Rectal smooth muscle tissue (tissue), 1 donor: Measurements from ENCODE around the gene MAP2K5.

Source experiments
- H3K27ac ChIP-seq: one replicate; pipeline ENCODE4 v1.7.0; 2013; ENCODE audit warnings: low read depth, low read length, inconsistent platforms
- H3K27me3 ChIP-seq: one replicate; pipeline ENCODE4 v1.7.0; 2013; ENCODE audit warnings: low read length; ENCODE audit not compliant: control insufficient read depth, insufficient read depth
- H3K36me3 ChIP-seq: one replicate; pipeline ENCODE4 v1.7.0; 2013; ENCODE audit warnings: low read length; ENCODE audit not compliant: control insufficient read depth, insufficient read depth
- H3K4me1 ChIP-seq: one replicate; pipeline ENCODE4 v1.7.0; 2013; ENCODE audit warnings: low read length; ENCODE audit not compliant: control insufficient read depth, insufficient read depth
- H3K4me3 ChIP-seq: one replicate; pipeline ENCODE4 v1.7.0; 2013; ENCODE audit warnings: low read length
- H3K9ac ChIP-seq: one replicate; pipeline ENCODE4 v1.7.0; 2013; ENCODE audit warnings: low read length

Gene MAP2K5

DNA sequence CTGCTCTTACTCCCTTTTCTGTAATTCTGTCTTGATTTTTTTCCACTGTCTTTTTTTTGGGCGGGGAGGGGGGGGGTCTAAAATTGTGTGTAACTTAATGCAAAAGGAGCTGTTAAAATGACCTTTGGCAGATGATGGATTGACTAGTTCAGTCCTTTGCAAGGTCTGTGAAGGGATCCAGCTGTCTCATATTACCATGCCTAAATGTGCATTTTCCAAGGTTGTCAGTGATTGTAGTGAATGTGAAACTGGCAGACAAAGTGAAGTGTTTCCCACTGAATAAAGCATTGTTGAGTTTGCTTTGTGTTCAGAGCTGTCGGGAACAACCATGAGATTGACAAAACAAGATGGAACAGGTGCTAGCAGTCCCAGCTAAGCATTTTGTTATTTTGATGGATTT is 172.7 kb downstream of the MAP2K5 start:
- Histone ChIP-seq H3K36me3 (no peaks in the 10 kb centered on the region), H3K4me1 (no peaks in the 10 kb centered on the region), H3K9ac (no peak overlapping the region), H3K27ac (no peak overlapping the region), H3K4me3 (no peak overlapping the region), H3K27me3 (no peaks in the 10 kb centered on the region)

DNA sequence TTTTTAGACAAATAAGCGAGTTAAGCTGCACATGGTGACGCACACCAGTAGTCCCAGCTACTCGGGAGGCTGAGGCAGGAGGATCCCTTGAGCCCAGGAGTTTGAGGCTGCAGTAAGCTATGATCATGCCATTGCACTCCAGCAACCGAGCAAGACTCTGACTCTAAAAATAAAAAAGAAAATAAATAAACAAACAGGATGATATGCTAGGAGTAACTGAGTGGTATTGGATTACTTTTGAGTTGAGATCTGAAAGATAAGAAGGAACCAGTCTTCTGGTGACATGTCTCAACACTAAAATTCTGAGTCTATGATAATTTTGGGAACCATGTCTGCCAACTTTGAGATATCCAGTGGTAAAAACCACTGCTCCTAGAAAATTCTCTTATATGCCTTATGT is 173.7 kb downstream of the MAP2K5 start:
- Histone ChIP-seq H3K27ac (no peak overlapping the region), H3K4me3 (no peak overlapping the region), H3K27me3 (no peaks in the 10 kb centered on the region), H3K4me1 (no peaks in the 10 kb centered on the region), H3K36me3 (no peaks in the 10 kb centered on the region), H3K9ac (no peak overlapping the region)

DNA sequence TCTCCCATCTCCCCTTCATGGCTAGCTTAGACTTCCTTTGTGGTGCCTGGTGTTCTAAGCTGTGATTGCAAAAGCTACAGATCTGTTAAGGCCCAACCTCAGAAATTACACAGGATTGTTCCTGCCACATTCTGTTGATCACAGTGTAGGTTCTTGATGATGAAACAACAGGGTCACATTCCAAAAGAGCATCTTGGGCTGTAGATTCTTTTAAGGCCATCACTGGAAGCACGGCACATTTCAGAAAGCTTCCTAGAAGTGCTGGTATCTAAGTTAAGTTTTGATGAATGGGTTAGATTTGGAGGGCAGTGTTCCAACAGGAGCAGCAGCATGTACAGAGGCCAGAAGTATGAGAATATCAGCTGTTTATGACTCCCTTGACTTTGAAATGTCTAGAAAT is 175.3 kb downstream of the MAP2K5 start:
- Histone ChIP-seq H3K4me3 (no peak overlapping the region), H3K36me3 (no peaks in the 10 kb centered on the region), H3K9ac (no peak overlapping the region), H3K27me3 (no peaks in the 10 kb centered on the region), H3K4me1 (no peaks in the 10 kb centered on the region), H3K27ac (no peak overlapping the region)

DNA sequence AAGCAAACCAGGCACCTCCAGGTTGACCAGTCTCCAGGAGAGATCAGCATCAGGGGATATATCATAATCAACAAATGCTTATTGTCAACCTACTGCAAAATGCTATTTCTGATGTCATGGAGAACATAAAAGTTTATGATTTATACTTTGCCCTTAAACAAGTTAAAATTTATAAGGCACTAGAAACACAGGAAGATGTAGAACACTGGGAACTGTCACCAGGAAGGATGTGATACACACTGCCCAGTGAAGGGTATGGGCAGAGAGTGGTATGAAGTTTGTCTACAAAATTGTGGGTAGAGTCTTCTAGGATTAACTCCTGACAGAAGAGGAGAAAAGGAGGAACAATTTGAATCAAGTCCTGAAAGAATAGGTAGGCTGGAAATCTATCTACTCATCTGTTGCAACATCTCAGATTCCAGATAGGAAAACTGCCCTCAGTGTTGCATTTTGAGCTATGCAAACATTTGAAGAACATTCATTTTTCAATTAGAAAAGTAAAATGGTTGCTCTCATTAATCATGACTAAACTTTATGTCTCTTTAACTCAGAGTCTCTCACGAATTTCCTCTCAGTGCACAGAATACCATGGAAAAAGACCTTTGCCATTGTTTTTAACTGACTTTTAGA is 176.9 kb downstream of the MAP2K5 start:
- no peak overlapping the region for H3K4me3 ChIP-seq
- no peaks in the 10 kb centered on the region for H3K36me3 ChIP-seq
- H3K27me3 ChIP-seq, result no peaks in the 10 kb centered on the region
- H3K9ac ChIP-seq, result no peak overlapping the region
- no peaks in the 10 kb centered on the region for H3K4me1 ChIP-seq
- no peak overlapping the region for H3K27ac ChIP-seq

DNA sequence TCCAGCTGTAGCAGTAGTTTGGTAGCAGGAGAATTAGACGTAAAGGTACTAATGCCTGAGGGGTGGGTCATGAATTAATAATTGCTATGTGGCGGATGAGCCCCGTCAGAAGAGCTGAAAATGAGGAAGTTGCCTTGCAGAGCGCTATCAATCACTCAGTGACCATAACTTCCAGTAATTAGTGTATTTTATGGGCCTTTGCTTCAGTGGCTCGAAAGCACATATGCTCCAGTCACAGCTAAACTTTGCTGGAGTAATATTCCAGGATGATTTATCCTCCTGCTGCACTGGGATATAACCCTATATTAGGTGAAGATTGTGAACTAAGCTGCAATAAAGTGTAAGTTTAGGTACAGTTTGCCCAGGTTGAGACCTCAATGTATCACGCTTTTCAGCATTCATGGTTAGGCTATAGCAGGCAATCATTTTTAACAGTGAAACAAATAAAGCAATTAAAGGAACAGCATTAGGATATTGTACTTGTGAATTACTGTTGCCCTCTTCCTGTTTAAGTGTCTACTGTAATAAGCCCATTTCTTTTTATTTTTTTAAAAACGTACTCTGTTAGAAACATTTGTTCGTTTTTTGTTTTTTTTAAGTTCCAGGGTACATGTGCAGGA is 178.2 kb downstream of the MAP2K5 start:
- H3K27ac ChIP-seq, result no peak overlapping the region
- no peaks in the 10 kb centered on the region for H3K27me3 ChIP-seq
- H3K9ac ChIP-seq, result no peak overlapping the region
- H3K36me3 ChIP-seq, result no peaks in the 10 kb centered on the region
- no peaks in the 10 kb centered on the region for H3K4me1 ChIP-seq
- no peak overlapping the region for H3K4me3 ChIP-seq

DNA sequence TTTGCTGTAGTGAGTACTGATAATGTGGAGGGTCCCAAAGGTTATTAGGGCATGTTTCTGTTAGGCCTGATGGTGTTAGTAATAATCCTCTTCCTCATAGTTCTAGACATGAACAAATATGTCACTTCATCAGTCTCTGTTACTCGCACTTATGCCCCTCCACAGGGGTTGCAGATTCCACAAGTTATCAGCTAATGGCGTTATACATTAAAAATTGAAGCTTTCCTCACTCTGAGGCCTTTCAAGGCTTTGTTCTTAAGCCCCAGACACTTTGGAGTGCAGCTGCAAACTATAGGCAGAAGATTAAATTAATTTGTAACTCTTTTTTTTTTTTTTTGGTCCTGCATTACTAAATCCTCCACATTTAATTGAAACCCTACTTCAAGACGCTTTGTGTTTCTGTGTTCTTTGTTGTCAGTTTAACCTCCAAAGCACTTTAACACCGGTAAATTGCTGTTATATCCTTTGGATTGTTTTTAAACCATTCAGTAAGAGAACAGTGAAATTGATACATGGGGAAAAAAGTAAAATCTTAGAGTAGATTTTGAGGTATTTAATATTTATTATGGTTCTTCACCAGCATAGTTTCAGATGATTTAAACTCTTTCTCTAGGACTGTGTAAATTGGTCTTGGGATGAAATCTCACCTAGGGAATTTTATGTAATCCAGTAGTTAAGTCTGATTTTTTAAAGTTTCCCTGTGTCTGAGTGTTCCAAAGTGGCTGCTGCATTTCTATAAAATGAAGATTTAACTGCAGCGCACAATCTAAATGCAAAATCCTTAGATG is 179.7 kb downstream of the MAP2K5 start:
- no peak overlapping the region for H3K9ac ChIP-seq
- no peak overlapping the region for H3K4me3 ChIP-seq
- no peaks in the 10 kb centered on the region for H3K36me3 ChIP-seq
- H3K27ac ChIP-seq, result no peak overlapping the region
- no peaks in the 10 kb centered on the region for H3K4me1 ChIP-seq
- H3K27me3 ChIP-seq, result no peaks in the 10 kb centered on the region

DNA sequence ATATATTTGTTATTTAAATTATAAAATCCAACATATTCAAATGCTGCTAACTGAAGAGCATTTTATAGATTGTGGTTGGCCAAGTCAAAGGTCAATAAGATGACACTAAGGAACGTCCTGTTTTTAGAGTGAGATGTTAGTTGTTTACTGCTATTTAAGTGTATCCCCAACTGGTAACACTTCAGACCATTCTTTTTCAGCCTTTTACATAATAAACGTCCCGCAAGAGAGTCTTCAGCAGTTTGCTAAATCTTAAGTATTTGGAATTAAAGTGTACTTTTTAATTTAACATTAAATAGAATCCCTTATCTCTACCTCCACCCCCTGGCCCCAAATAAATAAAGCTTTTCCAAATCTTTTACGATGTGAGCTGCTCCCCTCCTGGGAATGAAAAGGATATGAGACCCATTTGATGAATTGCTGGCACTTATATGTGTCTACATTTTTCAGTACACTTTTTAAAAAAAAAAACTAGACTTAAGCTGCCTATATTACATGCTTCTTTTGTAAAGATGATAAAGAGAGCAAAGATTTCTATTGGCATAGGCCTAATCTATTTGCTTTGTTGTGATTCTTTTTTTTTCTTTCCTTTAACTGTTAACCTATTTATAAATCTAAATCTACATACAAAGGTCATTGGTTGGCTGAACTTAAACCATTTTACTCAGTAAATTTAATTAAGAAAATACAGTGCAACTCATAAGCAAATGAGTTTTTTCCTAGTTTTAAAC is 181.0 kb downstream of the MAP2K5 start:
- Histone ChIP-seq H3K4me1 (no peaks in the 10 kb centered on the region), H3K36me3 (no peaks in the 10 kb centered on the region), H3K27me3 (no peaks in the 10 kb centered on the region), H3K9ac (no peak overlapping the region), H3K27ac (no peak overlapping the region), H3K4me3 (no peak overlapping the region)

DNA sequence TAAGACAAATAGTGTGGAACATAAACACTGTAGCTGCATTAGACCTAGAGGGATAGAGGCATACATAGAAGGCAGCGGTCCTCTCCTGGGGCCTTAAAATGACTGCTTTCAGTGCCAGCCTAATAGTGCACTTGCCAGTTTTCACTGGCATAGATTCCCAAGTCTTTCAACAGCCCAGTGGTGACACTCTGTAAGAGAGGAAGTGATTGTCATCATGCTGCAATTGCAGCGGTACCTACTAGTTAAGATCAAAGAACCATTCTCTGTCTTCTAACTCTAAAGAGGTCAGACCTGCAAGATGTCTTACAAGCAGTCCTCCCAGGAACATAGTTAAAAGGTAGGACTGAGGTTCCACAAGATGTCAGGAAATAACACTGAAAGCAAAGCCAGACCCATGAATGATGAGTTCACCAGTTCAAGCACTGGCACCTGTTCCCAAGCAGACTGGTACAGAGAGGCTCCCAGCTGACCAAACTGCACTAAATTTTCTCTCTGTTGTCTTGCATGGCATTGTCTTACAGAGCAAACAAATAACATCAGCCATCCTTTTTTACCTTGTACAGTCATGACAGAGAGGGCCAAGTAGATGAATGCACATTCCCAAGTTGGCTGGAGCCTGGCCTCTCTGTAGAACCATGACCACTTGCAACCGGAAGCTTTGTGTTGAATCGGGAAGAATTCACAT is 182.3 kb downstream of the MAP2K5 start:
- Histone ChIP-seq H3K27me3 (no peaks in the 10 kb centered on the region), H3K4me3 (no peak overlapping the region), H3K27ac (no peak overlapping the region), H3K4me1 (no peaks in the 10 kb centered on the region), H3K36me3 (no peaks in the 10 kb centered on the region), H3K9ac (no peak overlapping the region)

DNA sequence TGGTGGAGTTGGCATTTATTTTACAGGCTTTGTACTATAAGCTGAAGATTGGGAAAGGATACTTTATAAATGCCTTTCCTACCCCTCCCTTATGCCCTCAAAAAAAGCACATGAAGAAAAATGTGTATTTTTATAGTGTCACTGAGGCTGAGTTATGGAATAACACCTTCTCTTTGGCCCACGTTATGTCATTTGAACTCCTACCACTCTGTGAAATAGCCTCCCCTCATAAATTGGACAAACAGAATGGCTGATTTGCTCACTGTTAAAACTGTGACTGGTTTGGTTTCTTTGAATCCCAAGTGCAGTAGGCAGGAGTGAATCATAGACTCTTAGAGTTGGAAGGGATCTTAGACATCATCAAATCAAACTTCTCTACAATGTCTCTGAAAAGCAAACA is 187.6 kb downstream of the MAP2K5 start:
- Histone ChIP-seq H3K27me3 (no peaks in the 10 kb centered on the region), H3K9ac (no peak overlapping the region), H3K4me3 (no peak overlapping the region), H3K36me3 (no peaks in the 10 kb centered on the region), H3K27ac (no peak overlapping the region), H3K4me1 (no peaks in the 10 kb centered on the region)

DNA sequence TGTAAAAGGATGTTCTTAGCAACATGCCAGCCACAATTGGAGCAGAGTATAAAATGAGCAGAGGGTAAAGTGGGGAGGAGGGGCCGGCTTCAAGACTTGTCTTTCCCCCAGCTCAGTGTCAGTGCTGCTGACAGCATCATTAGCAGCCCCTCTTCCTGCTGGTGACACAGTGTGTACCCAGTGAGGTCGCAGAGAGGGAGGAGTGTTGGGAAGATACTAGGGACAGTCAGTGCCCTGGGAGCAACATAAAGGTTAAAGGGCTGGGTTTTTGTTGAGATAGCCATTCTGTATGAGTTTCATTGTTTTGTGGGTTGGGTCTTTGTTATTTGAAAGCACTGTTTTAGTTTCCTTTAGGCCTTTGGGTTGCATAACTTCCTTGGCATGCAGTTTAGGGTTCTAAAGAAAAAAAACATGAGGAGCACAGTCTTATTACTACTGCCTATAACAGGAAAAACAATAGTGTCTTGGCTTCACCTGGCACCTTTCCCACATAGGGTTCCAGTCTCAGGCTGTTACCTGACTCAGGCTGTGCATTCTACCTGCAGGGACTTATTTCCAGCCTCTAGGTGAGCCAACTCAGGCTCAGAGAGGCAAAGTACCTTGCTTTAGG is 188.7 kb downstream of the MAP2K5 start:
- Histone ChIP-seq H3K9ac (no peak overlapping the region), H3K4me1 (no peaks in the 10 kb centered on the region), H3K27ac (no peak overlapping the region), H3K4me3 (no peak overlapping the region), H3K27me3 (no peaks in the 10 kb centered on the region), H3K36me3 (no peaks in the 10 kb centered on the region)

DNA sequence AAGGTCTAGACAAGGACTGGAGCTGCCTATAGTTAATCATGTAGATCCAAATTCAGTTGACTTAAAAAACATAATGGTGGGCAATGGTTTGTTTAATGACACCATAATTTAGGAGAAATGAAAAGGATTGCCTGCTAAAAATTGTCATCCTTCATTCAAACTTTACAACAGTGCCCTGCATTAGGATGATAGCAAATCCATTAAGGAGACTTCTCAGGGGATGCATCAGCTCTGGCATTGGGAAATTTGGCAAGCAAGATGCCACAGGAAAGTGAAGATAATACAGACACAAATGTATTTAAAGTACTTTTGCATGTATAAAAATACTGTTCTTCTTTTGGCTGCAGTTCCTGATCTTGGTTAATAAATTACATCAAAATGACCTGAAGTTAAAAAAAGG is 189.7 kb downstream of the MAP2K5 start:
- no peaks in the 10 kb centered on the region for H3K36me3 ChIP-seq
- no peak overlapping the region for H3K27ac ChIP-seq
- no peaks in the 10 kb centered on the region for H3K4me1 ChIP-seq
- H3K27me3 ChIP-seq, result no peaks in the 10 kb centered on the region
- H3K4me3 ChIP-seq, result no peak overlapping the region
- H3K9ac ChIP-seq, result no peak overlapping the region
